ENCODE results near the gene ZBTB7A.

The ZBTB7A gene

GRCh38 chr19:4043966-4044715, 22.6 kb downstream of the ZBTB7A start:
- no peaks in the 10 kb centered on the region for H3K4me1 Mint-ChIP-seq (ENCODE audit: low read depth)

GRCh38 chr19:4043401-4043800, 23.3 kb downstream of the ZBTB7A start:
- no peaks in the 10 kb centered on the region for H3K27me3 Mint-ChIP-seq (ENCODE audit: low read depth)
- peaks cover 3% of the 10 kb centered on the region for H3K36me3 Mint-ChIP-seq (ENCODE audit: low read depth)
- no peak overlapping the region for H3K4me3 Mint-ChIP-seq
- no peaks in the 10 kb centered on the region for H3K4me1 Mint-ChIP-seq (ENCODE audit: low read depth)
- H3K27ac Mint-ChIP-seq: no peak overlapping the region
- H3K9me3 Mint-ChIP-seq: no peaks in the 10 kb centered on the region

More at GRCh38 chr19:4043966-4044715, 22.6 kb downstream of the ZBTB7A start:
- Mint-ChIP-seq H3K4me3 (no peak overlapping the region), H3K36me3 (ENCODE audit: low read depth) (peaks cover 3% of the 10 kb centered on the region), H3K27me3 (ENCODE audit: low read depth) (no peaks in the 10 kb centered on the region), H3K9me3 (no peaks in the 10 kb centered on the region), H3K27ac (no peak overlapping the region)

- no peaks in the 10 kb centered on the region for H3K4me1 Mint-ChIP-seq (ENCODE audit: low read depth)
- H3K36me3 Mint-ChIP-seq (ENCODE audit: low read depth): peaks cover 5% of the 10 kb centered on the region
- H3K27me3 Mint-ChIP-seq (ENCODE audit: low read depth): no peaks in the 10 kb centered on the region
- H3K27ac Mint-ChIP-seq: no peak overlapping the region
- no peak overlapping the region for H3K4me3 Mint-ChIP-seq
- no peaks in the 10 kb centered on the region for H3K9me3 Mint-ChIP-seq
Measured at GRCh38 chr19:4042731-4043082, 24.0 kb downstream of the ZBTB7A start.

GRCh38 chr19:4042064-4042730, 24.5 kb downstream of the ZBTB7A start:
- no peaks in the 10 kb centered on the region for H3K4me1 Mint-ChIP-seq (ENCODE audit: low read depth)

GRCh38 chr19:4038661-4039423, 27.9 kb downstream of the ZBTB7A start:
- Mint-ChIP-seq H3K36me3 (ENCODE audit: low read depth) (peaks cover 2% of the 10 kb centered on the region), H3K4me1 (ENCODE audit: low read depth) (no peaks in the 10 kb centered on the region), H3K9me3 (no peaks in the 10 kb centered on the region), H3K27ac (no peak overlapping the region), H3K4me3 (no peak overlapping the region), H3K27me3 (ENCODE audit: low read depth) (no peaks in the 10 kb centered on the region)

More at GRCh38 chr19:4042064-4042730, 24.5 kb downstream of the ZBTB7A start:
- H3K4me3 Mint-ChIP-seq: no peak overlapping the region
- H3K9me3 Mint-ChIP-seq: no peaks in the 10 kb centered on the region
- peaks cover 5% of the 10 kb centered on the region for H3K36me3 Mint-ChIP-seq (ENCODE audit: low read depth)
- no peaks in the 10 kb centered on the region for H3K27me3 Mint-ChIP-seq (ENCODE audit: low read depth)
- no peak overlapping the region for H3K27ac Mint-ChIP-seq

GRCh38 chr19:4038057-4038456, 28.6 kb downstream of the ZBTB7A start:
- Mint-ChIP-seq H3K36me3 (ENCODE audit: low read depth) (peaks cover 2% of the 10 kb centered on the region), H3K27me3 (ENCODE audit: low read depth) (no peaks in the 10 kb centered on the region), H3K4me3 (no peak overlapping the region), H3K4me1 (ENCODE audit: low read depth) (no peaks in the 10 kb centered on the region), H3K9me3 (no peaks in the 10 kb centered on the region), H3K27ac (no peak overlapping the region)

- H3K4me3 Mint-ChIP-seq: no peak overlapping the region
- peaks cover 2% of the 10 kb centered on the region for H3K36me3 Mint-ChIP-seq (ENCODE audit: low read depth)
- H3K27me3 Mint-ChIP-seq (ENCODE audit: low read depth): no peaks in the 10 kb centered on the region
- no peaks in the 10 kb centered on the region for H3K4me1 Mint-ChIP-seq (ENCODE audit: low read depth)
- H3K27ac Mint-ChIP-seq: no peak overlapping the region
- no peaks in the 10 kb centered on the region for H3K9me3 Mint-ChIP-seq
Measured at GRCh38 chr19:4037301-4037949, 29.3 kb downstream of the ZBTB7A start.

- peaks cover 2% of the 10 kb centered on the region for H3K36me3 Mint-ChIP-seq (ENCODE audit: low read depth)
- no peaks in the 10 kb centered on the region for H3K4me1 Mint-ChIP-seq (ENCODE audit: low read depth)
- no peaks in the 10 kb centered on the region for H3K9me3 Mint-ChIP-seq
- no peak overlapping the region for H3K4me3 Mint-ChIP-seq
- H3K27me3 Mint-ChIP-seq (ENCODE audit: low read depth): no peaks in the 10 kb centered on the region
- no peak overlapping the region for H3K27ac Mint-ChIP-seq
Measured at GRCh38 chr19:4036576-4037300, 30.0 kb downstream of the ZBTB7A start.

GRCh38 chr19:4035582-4035981, 31.1 kb downstream of the ZBTB7A start:
- no peak overlapping the region for H3K27ac Mint-ChIP-seq
- H3K9me3 Mint-ChIP-seq: no peaks in the 10 kb centered on the region
- H3K36me3 Mint-ChIP-seq (ENCODE audit: low read depth): peaks cover 2% of the 10 kb centered on the region
- H3K4me1 Mint-ChIP-seq (ENCODE audit: low read depth): no peaks in the 10 kb centered on the region
- H3K4me3 Mint-ChIP-seq: no peak overlapping the region
- H3K27me3 Mint-ChIP-seq (ENCODE audit: low read depth): no peaks in the 10 kb centered on the region

- Mint-ChIP-seq H3K4me1 (ENCODE audit: low read depth) (no peaks in the 10 kb centered on the region), H3K9me3 (no peaks in the 10 kb centered on the region), H3K27ac (no peak overlapping the region), H3K27me3 (ENCODE audit: low read depth) (no peaks in the 10 kb centered on the region), H3K4me3 (no peak overlapping the region), H3K36me3 (ENCODE audit: low read depth) (peaks cover 2% of the 10 kb centered on the region)
Measured at GRCh38 chr19:4035018-4035566, 31.6 kb downstream of the ZBTB7A start.

- Mint-ChIP-seq H3K27me3 (ENCODE audit: low read depth) (no peaks in the 10 kb centered on the region), H3K4me3 (no peak overlapping the region), H3K4me1 (ENCODE audit: low read depth) (no peaks in the 10 kb centered on the region), H3K27ac (no peak overlapping the region), H3K36me3 (ENCODE audit: low read depth) (peaks cover 2% of the 10 kb centered on the region), H3K9me3 (no peaks in the 10 kb centered on the region)
Measured at GRCh38 chr19:4034048-4035017, 32.4 kb downstream of the ZBTB7A start.

- H3K4me1 Mint-ChIP-seq (ENCODE audit: low read depth): no peaks in the 10 kb centered on the region
- H3K36me3 Mint-ChIP-seq (ENCODE audit: low read depth): peaks cover 2% of the 10 kb centered on the region
- no peak overlapping the region for H3K4me3 Mint-ChIP-seq
- H3K9me3 Mint-ChIP-seq: no peaks in the 10 kb centered on the region
- H3K27ac Mint-ChIP-seq: no peak overlapping the region
- H3K27me3 Mint-ChIP-seq (ENCODE audit: low read depth): no peaks in the 10 kb centered on the region
Measured at GRCh38 chr19:4033028-4033956, 33.4 kb downstream of the ZBTB7A start.
